GM13977 (cell line): ENCODE data around the gene ENPP3.

ENCODE experiments used
- DNase-seq: peaks from one replicate; pipeline ENCODE4 v3.0.0; 2012; ENCODE audit warnings: low spot score
- in situ Hi-C: fragments of 300-500 bp; cut with MboI; formaldehyde crosslinking; loops from one replicate; pipeline ENCODE4 v1.12.0; 2022; ENCODE audit warnings: low sequenced_read_pairs, low pct_unique_long_range_greater_than_20kb, mixed read lengths, inconsistent platforms; ENCODE audit not compliant: unreplicated experiment
- TF ChIP-seq, protein P1 (sequence below): IDR thresholded peaks from 2 replicates; pipeline ENCODE4 v1.5.1; 2012; ENCODE audit warnings: mild to moderate bottlenecking, control low read depth; ENCODE audit not compliant: insufficient read depth; ENCODE audit errors: extremely low read depth, missing control alignments

Gene ENPP3

GRCh38 chr6:131636880-131637792, at the start of gene ENPP3:
Gene ENPP3, plus strand, starts transcription at chr6:131637302. Its CDS starts 83 bp downstream, at chr6:131637385.
- TF ChIP-seq, protein P1, sequence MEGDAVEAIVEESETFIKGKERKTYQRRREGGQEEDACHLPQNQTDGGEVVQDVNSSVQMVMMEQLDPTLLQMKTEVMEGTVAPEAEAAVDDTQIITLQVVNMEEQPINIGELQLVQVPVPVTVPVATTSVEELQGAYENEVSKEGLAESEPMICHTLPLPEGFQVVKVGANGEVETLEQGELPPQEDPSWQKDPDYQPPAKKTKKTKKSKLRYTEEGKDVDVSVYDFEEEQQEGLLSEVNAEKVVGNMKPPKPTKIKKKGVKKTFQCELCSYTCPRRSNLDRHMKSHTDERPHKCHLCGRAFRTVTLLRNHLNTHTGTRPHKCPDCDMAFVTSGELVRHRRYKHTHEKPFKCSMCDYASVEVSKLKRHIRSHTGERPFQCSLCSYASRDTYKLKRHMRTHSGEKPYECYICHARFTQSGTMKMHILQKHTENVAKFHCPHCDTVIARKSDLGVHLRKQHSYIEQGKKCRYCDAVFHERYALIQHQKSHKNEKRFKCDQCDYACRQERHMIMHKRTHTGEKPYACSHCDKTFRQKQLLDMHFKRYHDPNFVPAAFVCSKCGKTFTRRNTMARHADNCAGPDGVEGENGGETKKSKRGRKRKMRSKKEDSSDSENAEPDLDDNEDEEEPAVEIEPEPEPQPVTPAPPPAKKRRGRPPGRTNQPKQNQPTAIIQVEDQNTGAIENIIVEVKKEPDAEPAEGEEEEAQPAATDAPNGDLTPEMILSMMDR, result no peak
- DNase-seq, result no peak
- in situ Hi-C loops, result no loop called here

DNA sequence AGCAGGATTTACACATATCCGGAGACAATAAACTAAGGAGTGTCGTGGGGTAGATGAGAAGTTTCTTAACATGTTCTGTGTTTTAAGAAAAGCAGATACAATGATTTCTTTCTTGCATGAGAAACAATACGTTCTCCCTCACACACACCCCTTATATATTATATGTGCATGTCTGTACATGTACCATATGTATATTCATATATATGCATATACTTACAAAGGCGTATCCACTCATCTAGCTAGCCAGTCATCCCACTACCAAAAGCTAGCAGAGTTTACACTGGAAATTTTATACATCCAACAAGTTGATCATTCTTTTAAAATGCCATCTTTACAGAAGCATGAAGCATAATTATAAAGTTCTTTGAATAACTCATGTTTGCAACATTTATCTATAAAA, 49.2 kb upstream of the ENPP3 start:
- TF ChIP-seq, protein P1, result no peak
- no peak for DNase-seq
- in situ Hi-C loops, result no loop called here

GRCh38 chr6:131588643-131589042, 48.5 kb upstream of the ENPP3 start:
- TF ChIP-seq, protein P1, result no peak
- in situ Hi-C loops, result no loop called here
- DNase-seq, result no peak

GRCh38 chr6:131592935-131593334, 44.2 kb upstream of the ENPP3 start:
- TF ChIP-seq, protein P1, result no peak
- in situ Hi-C loops, result no loop called here
- DNase-seq, result no peak

DNA sequence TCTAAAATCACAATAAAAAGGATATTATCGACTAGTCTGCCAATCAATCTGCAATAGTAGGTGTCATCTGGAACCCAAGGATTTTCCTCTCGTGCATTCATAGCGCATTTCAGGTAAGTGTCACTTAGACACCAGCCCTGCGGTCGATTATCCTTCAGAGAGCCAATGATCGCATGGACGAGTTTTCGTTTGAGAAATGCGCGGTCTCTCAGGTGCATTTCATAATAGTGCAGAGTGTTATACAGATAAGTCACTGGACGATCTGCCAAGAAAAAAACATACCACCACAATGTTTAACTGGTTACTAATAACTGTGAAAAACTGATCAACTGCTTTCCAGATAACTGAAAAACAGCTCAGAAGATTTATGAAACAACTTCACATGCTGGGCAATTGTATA, 43.0 kb upstream of the ENPP3 start:
- DNase-seq, result no peak
- TF ChIP-seq, protein P1, result no peak
- in situ Hi-C loops, result no loop called here

- TF ChIP-seq, protein P1, result peak; percentile 17
- in situ Hi-C loops, result no loop called here
- no peak for DNase-seq
Measured at GRCh38 chr6:131597446-131597845, 39.7 kb upstream of the ENPP3 start.
